Parathyroid adenoma (tissue), 2 donors: ENCODE results near the gene ZER1.

Source experiments
- H2AFZ ChIP-seq: fragments of 300-600 bp; sonication (generic); one replicate; pipeline ENCODE4 v1.7.0; 2017; ENCODE audit warnings: antibody characterized with exemption, mild to moderate bottlenecking
- H3K27ac ChIP-seq: fragments of 300-600 bp; sonication (generic); one replicate; pipeline ENCODE4 v1.7.0; 2017
- H3K27me3 ChIP-seq: fragments of 300-600 bp; sonication (generic); one replicate; pipeline ENCODE4 v1.7.0; 2017; ENCODE audit warnings: low read length; ENCODE audit not compliant: control insufficient read depth, insufficient read depth
- H3K36me3 ChIP-seq: fragments of 300-600 bp; sonication (generic); one replicate; pipeline ENCODE4 v1.7.0; 2017; ENCODE audit warnings: low read length; ENCODE audit not compliant: control insufficient read depth, insufficient read depth
- H3K4me1 ChIP-seq: fragments of 300-600 bp; sonication (generic); one replicate; pipeline ENCODE4 v1.7.0; 2017; ENCODE audit warnings: control low read depth
- H3K4me2 ChIP-seq: fragments of 300-600 bp; sonication (generic); one replicate; pipeline ENCODE4 v1.7.0; 2017; ENCODE audit warnings: low read length
- H3K4me3 ChIP-seq: fragments of 300-600 bp; sonication (generic); one replicate; pipeline ENCODE4 v1.7.0; 2017; ENCODE audit warnings: low read depth, low read length
- H3K79me2 ChIP-seq: fragments of 300-600 bp; sonication (generic); one replicate; pipeline ENCODE4 v1.7.0; 2017; ENCODE audit warnings: control low read depth
- H3K9ac ChIP-seq: fragments of 300-600 bp; sonication (generic); one replicate; pipeline ENCODE4 v1.7.0; 2017; ENCODE audit warnings: mild to moderate bottlenecking
- H3K9me3 ChIP-seq: fragments of 300-600 bp; sonication (generic); one replicate; pipeline ENCODE4 v1.7.0; 2017; ENCODE audit warnings: low read length; ENCODE audit not compliant: control insufficient read depth
- CTCF ChIP-seq: fragments of 300-600 bp; sonication (generic); IDR thresholded peaks from one replicate; pipeline ENCODE4 v1.7.0; 2017; ENCODE audit warnings: antibody characterized with exemption, mild to moderate bottlenecking
- donor health status: primary hyperparathyroidism.

ZER1 gene

GRCh38 chr9:128764361-128764760 is 7.4 kb downstream of the ZER1 start:
- H3K4me2 ChIP-seq, result no peak overlapping the region
- H3K4me3 ChIP-seq, result no peak overlapping the region
- H3K4me1 ChIP-seq, result no peaks in the 10 kb centered on the region
- H3K36me3 ChIP-seq, result no peaks in the 10 kb centered on the region
- H3K9ac ChIP-seq, result no peak overlapping the region
- no peaks in the 10 kb centered on the region for H3K27me3 ChIP-seq
- no peaks in the 10 kb centered on the region for H3K9me3 ChIP-seq
- TF ChIP-seq CTCF, result no peak
- no peak overlapping the region for H2AFZ ChIP-seq
- no peak overlapping the region for H3K27ac ChIP-seq
- peaks cover 12% of the 10 kb centered on the region for H3K79me2 ChIP-seq

GRCh38 chr9:128762671-128763449 is 8.9 kb downstream of the ZER1 start:
- Histone ChIP-seq H2AFZ (no peak overlapping the region), H3K27ac (no peak overlapping the region), H3K4me1 (no peaks in the 10 kb centered on the region), H3K79me2 (peaks cover 7% of the 10 kb centered on the region), H3K27me3 (no peaks in the 10 kb centered on the region), H3K36me3 (no peaks in the 10 kb centered on the region), H3K9ac (no peak overlapping the region), H3K9me3 (no peaks in the 10 kb centered on the region), H3K4me3 (no peak overlapping the region), H3K4me2 (no peak overlapping the region)
- no peak for TF ChIP-seq CTCF

GRCh38 chr9:128757602-128758001 is 14.1 kb downstream of the ZER1 start:
- no peak overlapping the region for H3K4me3 ChIP-seq
- no peak overlapping the region for H3K4me2 ChIP-seq
- no peaks in the 10 kb centered on the region for H3K27me3 ChIP-seq
- no peak for TF ChIP-seq CTCF
- no peak overlapping the region for H2AFZ ChIP-seq
- no peaks in the 10 kb centered on the region for H3K36me3 ChIP-seq
- no peaks in the 10 kb centered on the region for H3K4me1 ChIP-seq
- peaks cover 2% of the 10 kb centered on the region for H3K79me2 ChIP-seq
- no peak overlapping the region for H3K9ac ChIP-seq
- H3K27ac ChIP-seq, result no peak overlapping the region
- H3K9me3 ChIP-seq, result no peaks in the 10 kb centered on the region

GRCh38 chr9:128753627-128754026 is 18.1 kb downstream of the ZER1 start:
- no peaks in the 10 kb centered on the region for H3K79me2 ChIP-seq
- no peak overlapping the region for H3K4me2 ChIP-seq
- no peaks in the 10 kb centered on the region for H3K9me3 ChIP-seq
- TF ChIP-seq CTCF, result no peak
- no peaks in the 10 kb centered on the region for H3K4me1 ChIP-seq
- H3K27ac ChIP-seq, result no peak overlapping the region
- H3K4me3 ChIP-seq, result no peak overlapping the region
- H3K36me3 ChIP-seq, result no peaks in the 10 kb centered on the region
- H3K27me3 ChIP-seq, result no peaks in the 10 kb centered on the region
- H2AFZ ChIP-seq, result no peak overlapping the region
- H3K9ac ChIP-seq, result no peak overlapping the region
